ENCODE data around the gene ZNF605. TPM values are rescaled to one million over a fixed set of nuclear protein-coding genes. Genes with fewer than 3 reads are reported as not detected.

ZNF605 gene
- total and polyA plus RNA-seq, 10 of the 15 experiments (the other 5 are each of a cell fraction or from before 2014, with no cell fraction given) = 0.95 to 4.8 (median 2.5) TPM

GRCh38 chr12:132965796-132966195 is 9.7 kb upstream of the ZNF605 start:
- no peak for ATAC-seq
- no peak for FAIRE-seq
- Histone ChIP-seq H3K4me2 (ENCODE audit: control insufficient read depth, insufficient read depth) (no peak overlapping the region), H3K27ac (ENCODE audit: control insufficient read depth, insufficient read depth) (no peak overlapping the region), H3K9ac (ENCODE audit: control insufficient read depth, insufficient read depth, low read length) (no peak overlapping the region), H3K36me3 (ENCODE audit: control insufficient read depth in 2 of 2, insufficient read depth in 2 of 2, low read length in 1 of 2) (no peaks in the 10 kb centered on the region), H3K79me2 (ENCODE audit: control insufficient read depth, insufficient read depth, low read length) (no peaks in the 10 kb centered on the region), H3K27me3 (replicated peaks in 1 of 2; ENCODE audit: control insufficient read depth in 2 of 2, insufficient read depth in 2 of 2, low read length in 1 of 2) (no peaks in the 10 kb centered on the region), H2AFZ (ENCODE audit: control insufficient read depth, low read depth, low read length) (no peak overlapping the region), H3K4me3 (no peak overlapping the region), H3K9me3 (replicated peaks; ENCODE audit: control insufficient read depth, insufficient read depth, low read length) (peaks cover 7% of the 10 kb centered on the region; the same call in 2 of the 3 replicates), H4K20me1 (ENCODE audit: control insufficient read depth, insufficient read depth) (no peaks in the 10 kb centered on the region), H3K4me1 (ENCODE audit: control insufficient read depth, insufficient read depth, low read length) (no peaks in the 10 kb centered on the region)
- ChIA-PET SMC1A (ENCODE audit: uncharacterized antibody, unreplicated experiment) (no interaction called here), RAD21 (ENCODE audit: unreplicated experiment) (no interaction called here), POLR2A (no interaction called here), CTCF (no interaction called here)
- intact Hi-C loops (cut with micrococcal nuclease; ENCODE audit: unreplicated experiment) (no loop called here), in situ Hi-C loops (cut with MboI) (no loop called here)
- TF ChIP-seq ELK1 (IDR thresholded peaks at IDR 0.05; ENCODE audit: low read depth, low read length) = no peak
- no peak for TF ChIP-seq MLLT1 (IDR thresholded peaks at IDR 0.05)
- TF ChIP-seq EGR1 (IDR thresholded peaks at IDR 0.05; ENCODE audit: borderline replicate concordance in 1 of 2, low read depth in 2 of 2, low read length in 2 of 2) = no peak
- no peak for TF ChIP-seq CHD1 (IDR thresholded peaks at IDR 0.05; ENCODE audit: low read depth, low read length)
- no peak for TF ChIP-seq RCOR1 (conservative IDR thresholded peaks at IDR 0.05; ENCODE audit: low read depth, low read length)
- no peak for TF ChIP-seq ZNF592 (IDR thresholded peaks at IDR 0.05)
- TF ChIP-seq SIX5 (IDR thresholded peaks at IDR 0.05; ENCODE audit: low read depth, low read length, severe bottlenecking) = no peak
- no peak for DNase-seq (ENCODE audit: low read depth, low spot score)
- WGBS (ENCODE audit: insufficient coverage, insufficient replicate concordance, low lambda C conversion rate, missing lambda C conversion rate) = 88% methylated on average over 12 of the region's 12 CpGs
- BruUV-seq (replicated peaks) = no TSS peak

All from GM12878 (cell line).